ENCODE results near the gene CTNNA1.
A peak's percentile ranks its signal among the peaks of the same experiment; 100 is the strongest.
"Not testable (repeated sequence)": the region's sequence is repeated elsewhere in the genome, so short reads cannot be mapped to it uniquely, and the experiment has no call there.

The CTNNA1 gene, protein sequence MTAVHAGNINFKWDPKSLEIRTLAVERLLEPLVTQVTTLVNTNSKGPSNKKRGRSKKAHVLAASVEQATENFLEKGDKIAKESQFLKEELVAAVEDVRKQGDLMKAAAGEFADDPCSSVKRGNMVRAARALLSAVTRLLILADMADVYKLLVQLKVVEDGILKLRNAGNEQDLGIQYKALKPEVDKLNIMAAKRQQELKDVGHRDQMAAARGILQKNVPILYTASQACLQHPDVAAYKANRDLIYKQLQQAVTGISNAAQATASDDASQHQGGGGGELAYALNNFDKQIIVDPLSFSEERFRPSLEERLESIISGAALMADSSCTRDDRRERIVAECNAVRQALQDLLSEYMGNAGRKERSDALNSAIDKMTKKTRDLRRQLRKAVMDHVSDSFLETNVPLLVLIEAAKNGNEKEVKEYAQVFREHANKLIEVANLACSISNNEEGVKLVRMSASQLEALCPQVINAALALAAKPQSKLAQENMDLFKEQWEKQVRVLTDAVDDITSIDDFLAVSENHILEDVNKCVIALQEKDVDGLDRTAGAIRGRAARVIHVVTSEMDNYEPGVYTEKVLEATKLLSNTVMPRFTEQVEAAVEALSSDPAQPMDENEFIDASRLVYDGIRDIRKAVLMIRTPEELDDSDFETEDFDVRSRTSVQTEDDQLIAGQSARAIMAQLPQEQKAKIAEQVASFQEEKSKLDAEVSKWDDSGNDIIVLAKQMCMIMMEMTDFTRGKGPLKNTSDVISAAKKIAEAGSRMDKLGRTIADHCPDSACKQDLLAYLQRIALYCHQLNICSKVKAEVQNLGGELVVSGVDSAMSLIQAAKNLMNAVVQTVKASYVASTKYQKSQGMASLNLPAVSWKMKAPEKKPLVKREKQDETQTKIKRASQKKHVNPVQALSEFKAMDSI

DNA sequence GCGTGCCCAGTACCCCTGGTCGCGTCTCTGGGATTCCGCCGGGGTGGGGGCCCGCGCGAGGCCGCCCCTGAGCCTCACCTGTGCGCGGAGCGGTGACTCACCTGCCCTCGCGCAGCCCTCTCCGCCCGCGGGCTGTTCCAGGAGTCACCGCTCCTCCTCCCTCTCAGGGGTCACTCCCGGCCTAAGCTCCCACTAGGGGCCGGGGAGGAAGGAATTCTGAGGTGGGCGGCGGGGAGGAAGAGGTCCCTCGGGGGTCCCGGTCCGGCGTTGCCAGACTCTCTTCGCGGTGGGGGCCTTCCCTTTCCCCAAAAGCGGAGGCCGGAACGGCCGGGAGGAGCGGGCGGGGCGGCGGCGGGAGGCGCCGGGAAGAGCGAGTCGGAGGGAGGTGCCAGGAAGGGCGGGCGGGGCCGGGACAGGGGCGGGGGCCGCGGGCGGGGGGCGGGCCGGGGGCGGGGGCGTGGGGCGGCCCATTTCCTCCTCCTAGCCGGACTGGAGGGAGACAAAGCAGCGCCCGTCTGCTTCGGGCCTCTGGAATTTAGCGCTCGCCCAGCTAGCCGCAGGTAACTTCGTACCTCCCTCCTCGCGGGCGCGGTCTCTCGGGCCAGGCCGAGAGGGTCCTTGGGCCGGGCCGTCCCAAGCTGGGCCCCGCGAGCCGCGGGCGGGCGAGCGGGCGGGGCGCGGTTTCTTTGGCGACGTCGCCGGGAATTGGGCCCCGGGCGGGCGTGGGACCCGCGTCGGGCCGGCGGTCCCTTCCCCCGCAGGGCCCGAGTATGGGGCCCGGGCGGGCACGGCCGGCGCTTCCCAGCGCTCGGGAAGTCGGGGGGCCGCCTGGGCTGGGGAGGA, at the start of gene CTNNA1:
TSS of gene CTNNA1 (plus strand) at position 475 of the 843 bp plus-strand sequence. CDS start 28,500 bp downstream, outside the sequence.
- peak; percentile 75 for DNase-seq

DNA sequence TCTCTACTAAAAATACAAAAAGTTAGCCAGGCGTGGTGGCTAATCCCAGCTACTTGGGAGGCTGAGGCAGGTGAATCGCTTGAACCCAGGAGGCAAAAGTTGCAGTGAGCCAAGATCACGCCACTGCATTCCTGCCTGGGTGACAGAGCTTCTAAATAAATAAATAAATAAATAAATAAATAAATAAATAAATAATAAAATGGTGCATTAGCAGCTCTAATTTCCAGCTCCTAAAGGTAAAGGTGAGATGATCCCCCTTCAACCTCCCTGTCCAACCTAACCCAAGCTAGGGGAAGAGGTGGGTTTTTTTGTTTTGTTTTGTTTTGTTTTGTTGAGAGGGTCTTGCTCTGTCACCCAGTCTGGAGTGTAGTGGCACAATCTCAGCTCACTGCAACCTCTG, 49.4 kb upstream of the CTNNA1 start:
- DNase-seq = not testable (repeated sequence)

DNA sequence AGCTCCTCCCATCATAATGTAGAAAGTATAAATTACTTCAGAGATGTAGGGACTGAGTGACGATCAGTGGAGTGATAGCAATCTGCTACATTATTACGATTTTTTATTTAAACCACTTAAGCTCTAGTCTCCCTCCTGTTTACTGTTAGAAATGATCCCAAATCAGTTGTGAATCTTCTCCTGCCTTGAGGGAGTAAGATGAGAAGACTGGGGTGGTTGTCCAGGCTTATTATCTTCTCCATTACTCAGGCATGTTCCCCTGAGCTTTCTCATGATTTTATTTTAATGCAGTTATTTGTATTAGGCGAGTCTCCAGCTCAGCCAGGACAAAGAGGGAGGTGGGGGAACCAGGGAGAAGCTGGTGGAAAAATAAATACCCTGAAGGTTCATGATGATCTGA, 48.2 kb upstream of the CTNNA1 start:
- DNase-seq = peak; percentile 50

DNA sequence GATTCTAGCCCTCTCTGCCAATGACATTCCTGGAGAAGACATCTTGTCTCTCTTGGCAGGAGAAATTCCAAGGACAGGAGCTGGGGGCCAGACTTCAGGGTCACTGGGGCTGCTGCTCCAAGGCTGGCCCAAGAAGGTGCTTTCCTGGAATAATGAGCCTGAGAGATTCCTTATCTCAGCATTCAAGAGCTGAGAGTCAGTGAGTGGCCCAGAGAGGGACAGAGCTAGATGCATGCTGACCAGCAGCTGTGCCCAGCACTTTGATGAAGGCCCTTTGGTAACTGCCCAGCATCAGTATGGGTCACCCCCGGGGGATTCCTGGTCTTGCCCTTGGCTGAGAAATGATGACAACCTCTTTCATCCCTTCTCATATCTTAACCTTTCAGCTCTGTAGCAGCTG, 47.7 kb upstream of the CTNNA1 start:
- DNase-seq = no peak

DNA sequence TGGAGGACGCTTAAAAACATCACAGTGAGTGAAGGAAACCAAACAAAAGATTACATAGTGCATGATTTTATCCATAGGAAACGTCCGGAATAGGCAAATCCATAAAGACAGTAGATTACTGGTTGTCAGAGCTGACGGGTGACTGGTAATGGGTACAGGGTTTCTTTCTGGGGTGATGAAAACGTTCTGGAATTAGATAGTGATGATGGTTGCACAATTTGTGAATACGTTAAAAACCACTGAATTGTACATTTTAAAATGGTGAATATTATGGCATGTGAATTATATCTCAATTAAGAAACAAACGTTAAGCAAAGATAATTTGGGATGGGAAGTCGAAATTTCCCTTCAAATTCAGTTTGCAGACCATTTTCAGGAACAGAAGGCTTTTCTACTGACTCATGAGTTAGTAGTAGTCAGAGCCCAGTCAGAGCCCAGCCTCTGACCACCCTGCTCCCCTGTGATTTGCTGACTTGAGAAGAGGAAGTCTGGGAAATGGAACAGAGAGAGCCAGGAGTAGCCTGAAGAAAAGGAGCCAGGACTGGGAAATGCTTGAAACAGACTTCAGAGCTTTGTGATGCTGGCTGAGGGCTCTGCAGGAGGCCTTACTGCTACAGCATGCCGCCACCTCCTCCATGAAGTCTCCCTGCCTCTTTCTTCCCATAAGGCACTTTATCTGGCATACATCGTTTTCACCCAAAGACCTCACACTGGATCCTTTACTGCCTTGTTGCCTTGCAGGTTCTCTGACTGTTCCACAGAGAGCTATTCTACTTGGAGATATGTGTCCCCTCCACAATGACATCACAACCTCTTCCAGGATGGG, 46.4 kb upstream of the CTNNA1 start:
- DNase-seq = no peak

DNA sequence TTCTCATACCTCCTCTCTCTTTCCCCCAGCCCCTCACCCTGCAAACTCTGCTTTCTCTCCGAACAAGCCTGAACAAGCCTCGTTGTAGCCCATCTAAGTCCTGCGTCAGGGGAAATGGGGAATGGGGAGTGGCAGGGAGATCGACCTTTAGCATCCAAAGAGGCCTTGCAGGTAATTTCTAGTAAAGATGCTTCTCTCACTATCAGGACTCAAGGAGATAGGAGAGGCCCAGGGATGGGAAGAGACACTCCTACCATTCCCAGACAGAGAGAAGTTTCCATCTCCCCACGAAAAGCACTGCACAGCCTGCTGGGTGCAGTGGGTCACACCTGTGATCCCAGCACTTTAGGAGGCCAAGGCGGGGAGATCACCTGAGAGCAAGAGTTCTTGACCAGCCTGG, 44.4 kb upstream of the CTNNA1 start:
- DNase-seq = no peak

DNA sequence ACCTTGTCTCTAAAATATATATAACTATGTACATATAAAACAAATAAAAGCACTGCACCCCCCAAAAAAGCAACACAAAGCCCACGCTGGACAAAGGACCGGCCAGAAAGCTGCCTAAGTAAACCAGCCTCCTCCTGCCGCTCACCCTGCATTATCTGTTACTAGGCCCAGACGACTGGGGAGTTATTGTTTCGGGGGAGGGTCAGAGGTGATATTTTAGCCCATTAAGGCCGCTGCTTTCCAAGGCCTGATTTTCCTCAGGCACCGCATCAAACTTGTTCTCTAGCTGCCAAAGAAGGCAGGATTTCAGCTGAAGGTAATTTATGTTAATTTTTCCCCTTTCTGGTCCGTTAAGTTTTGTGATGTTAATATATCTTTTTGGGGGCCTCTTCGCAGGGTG, 44.0 kb upstream of the CTNNA1 start:
- DNase-seq = no peak

DNA sequence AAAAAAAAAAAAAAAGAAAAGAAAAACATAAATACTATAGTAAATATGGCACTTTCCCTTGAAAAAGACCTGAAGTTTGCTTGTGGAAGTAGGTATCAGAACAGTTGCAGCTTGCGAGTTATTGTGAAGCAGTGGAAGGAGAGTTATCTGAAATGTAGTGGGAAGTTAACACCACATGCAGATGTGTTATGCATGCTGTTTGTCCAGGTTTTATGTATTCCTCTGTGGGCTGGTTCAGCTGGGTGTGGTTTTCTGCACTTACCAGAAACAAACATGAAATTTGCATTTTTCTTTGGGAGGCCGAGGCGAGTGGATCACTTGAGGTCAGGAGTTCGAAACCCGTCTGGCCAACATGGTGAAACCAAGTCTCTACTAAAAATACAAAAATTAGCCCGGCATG, 42.1 kb upstream of the CTNNA1 start:
- no peak for DNase-seq

DNA sequence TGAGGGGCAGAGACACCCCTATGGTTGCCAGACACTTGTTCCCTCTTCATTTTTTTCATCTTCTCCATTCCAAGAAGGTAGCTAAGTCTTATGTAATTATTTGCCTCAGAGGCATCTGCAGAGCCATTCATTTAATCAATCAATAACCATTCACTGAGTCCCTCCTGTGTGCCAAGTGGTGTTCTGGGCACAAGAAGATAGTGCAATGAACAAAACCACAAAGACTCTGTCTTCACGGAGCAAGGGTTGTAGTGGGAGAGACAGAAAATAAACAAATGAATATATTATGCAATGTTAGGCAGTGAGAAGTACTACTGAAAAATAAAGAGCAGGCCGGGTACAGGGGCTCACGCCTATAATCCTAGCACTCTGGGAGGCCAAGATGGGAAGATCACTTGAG, 41.4 kb upstream of the CTNNA1 start:
- no peak for DNase-seq

DNA sequence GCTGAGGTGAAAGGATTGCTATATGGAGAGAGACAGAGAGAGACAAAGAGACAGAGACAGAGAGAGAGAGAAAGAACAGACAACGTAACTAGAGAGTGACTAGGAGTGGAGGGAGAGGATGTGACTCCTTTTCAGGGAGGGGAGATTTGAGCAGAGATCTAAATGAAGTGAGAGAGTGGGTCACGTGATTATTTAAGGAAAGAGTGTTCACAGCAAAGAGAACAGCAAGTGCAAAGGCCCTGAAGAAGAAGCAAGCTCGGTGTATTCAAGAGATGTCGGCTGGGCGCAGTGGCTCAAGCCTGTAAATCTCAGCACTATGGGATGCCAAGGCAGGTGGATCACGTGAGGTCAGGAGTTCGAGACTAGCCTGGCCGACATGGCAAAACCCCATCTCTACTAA, 40.9 kb upstream of the CTNNA1 start:
- DNase-seq = no peak

DNA sequence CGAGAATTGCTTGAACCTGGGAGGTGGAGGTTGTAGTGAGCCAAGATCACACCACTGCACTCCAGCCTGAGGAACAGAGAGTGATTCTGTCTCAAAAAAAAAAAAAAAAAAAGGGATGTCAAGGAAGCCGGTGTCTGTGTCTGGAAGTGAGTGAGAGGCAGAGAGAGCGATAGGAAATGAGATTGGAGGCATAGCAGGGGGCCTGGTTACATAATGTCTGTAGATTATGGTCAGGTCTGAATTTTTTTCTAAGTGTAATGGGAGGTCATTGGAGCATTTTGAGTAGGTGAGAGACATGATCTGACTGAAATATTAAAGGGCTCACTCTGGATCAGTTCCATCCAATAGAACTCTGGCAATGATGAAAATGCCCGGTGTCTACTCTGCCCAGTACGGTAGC, 40.4 kb upstream of the CTNNA1 start:
- DNase-seq = no peak

DNA sequence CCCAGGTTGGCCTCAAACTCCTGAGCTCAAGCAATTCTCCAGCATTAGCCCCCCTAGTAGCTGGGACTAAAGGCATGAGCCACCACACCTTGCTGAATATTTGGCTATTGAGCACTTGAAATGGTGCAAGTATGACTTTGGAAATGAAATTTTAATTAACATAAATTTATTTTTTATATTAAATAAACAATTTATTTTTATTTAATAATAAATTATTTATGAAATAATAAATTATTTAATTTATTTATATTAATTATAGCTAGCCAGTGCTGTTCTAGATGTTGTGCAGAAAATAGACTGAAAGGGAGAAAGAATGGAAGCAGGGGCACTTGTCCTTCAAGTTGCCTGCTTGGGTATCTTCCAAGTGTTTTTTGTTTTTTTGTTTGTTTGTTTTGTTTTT, 40.0 kb upstream of the CTNNA1 start:
- no peak for DNase-seq

DNA sequence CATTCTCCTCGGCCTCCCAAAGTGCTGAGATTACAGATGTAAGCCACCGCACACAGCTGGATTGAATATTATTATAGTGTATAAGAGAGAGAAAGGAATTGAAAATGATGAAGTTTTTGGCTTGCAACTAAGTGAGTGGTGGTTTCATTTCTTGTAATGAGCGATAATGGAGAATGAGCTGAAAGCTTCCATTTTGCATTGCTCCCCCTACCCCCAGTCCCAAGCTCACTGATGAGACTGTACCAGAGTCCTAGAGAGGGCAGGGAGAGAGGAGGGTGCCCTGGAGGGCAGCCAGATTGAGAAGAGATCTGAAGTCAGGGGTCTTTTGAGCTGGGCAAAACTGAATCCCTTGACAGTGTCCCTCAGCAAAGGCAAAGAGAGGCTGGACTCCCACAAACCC, 38.5 kb upstream of the CTNNA1 start:
- DNase-seq = no peak

DNA sequence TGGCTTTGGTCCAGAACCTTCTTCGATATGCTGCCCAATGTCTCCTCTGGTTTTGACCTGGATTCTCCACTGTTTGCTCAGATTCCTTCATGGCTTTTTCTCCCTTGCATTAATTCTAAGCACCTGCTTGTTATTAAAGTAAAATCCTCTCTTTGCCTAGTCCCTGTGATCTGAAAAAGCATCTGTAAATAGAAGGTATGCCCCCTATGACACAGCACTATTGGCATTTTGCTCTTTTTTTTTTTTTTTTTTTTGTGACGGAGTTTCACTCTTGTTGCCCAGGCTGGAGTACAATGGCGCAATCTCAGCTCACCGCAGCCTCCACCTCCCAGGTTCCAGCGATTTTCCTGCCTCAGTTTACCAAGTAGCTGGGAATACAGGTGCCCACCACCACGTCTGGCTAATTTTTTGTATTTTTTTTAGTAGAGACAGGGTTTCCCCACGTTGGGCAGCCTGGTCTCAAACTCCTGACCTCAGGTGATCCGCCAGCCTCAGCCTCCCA, 37.2 kb upstream of the CTNNA1 start:
- not testable (repeated sequence) for DNase-seq

DNA sequence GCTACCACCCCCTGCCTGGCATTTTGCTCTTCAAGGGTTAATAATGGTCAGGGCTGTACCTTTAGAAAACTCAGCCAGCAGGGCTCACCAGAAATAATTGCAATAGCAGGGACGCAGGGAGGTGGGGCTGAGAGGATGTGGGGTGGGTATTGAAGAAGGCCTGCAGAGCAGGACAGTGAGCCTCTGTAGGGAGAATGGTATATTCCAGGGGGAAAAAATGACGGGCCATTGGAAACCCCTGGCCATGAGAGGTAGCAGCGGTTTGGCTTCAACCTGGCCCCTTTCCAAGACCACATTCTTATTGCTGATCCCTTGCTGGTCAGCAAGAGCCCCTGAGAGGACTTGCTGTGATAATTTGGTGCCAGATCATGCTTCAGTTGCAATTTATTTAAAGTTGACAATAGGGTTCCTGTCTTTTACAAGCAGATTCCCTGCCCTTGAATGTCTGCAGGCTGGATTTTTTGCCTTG, 36.7 kb upstream of the CTNNA1 start:
- DNase-seq = peak; percentile 97

DNA sequence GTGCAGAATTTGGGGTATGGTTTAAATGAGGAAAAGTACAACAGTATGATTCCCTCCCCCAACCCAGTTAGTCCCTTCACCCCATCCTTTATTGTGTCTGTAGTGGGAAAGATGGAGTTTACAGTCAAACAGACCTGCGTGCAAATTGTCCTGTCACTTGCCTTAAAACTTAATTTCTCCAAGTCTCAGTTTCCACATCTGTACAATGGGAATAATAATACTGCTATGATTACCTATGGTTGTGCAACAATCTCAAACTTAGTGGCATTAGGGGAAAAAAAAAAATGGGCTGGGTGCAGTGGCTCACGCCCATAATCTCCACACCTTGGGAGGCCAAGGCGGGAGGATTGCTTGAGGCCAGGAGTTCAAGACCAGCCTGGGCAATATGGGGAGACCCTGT, 35.8 kb upstream of the CTNNA1 start:
- no peak for DNase-seq

DNA sequence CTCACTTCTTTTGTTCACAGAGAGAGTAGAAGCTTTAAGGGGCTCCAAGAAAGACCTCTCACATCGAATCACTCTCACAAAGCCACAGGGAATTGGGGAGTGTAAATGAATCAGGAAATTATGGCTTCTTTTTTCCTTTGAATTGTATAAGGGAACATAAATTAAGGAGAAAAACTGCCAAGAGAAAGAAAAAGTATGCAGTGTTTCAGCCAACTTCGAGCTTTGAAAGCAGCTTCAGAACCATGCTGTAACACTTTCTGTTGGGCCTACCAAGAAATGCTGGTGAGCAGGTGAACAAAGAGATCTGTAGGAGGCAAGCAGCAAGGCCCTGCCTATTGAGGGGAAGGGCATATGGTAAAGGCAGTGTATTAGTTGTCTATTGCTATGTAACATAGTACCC, 33.4 kb upstream of the CTNNA1 start:
- DNase-seq = peak; percentile 19

DNA sequence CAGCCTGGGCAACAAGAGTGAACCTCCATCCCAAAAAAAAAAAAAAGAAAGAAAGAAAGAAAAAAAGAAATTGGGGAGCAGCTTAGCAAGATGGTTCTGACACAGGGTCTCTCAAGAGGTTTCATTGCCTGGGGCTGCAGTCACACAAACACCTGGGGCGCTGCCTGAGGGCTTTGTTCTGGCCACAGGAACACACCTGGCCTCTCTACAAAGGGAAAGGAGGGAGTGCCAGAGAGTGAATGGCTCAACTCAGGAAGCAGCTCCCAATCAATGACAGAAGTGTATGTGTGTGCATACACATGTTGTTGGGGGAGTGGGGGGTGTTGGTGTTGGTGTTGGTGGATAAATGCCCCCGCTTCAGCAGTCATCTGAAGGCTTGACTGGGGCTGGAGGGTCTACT, 32.4 kb upstream of the CTNNA1 start:
- peak; percentile 93 for DNase-seq

DNA sequence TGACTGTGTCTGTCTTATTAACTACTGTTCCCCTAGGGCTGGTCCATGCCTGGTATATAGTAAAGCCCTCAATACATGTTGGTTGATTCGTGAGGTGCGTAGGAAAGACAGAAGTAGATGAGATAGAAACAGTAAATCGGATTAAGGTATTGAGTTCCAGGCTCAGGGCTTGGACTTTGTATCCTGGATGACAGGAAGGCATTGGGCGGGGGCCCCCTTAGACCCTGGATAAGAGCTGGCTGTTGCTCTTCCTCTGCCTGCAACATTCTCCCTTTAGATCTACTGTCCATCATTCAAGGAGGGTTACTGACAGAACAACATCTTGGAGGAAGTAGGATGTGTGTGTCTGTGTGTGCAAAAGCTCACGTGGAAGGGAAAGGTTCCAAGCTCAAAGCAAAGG, 31.2 kb upstream of the CTNNA1 start:
- DNase-seq = no peak

DNA sequence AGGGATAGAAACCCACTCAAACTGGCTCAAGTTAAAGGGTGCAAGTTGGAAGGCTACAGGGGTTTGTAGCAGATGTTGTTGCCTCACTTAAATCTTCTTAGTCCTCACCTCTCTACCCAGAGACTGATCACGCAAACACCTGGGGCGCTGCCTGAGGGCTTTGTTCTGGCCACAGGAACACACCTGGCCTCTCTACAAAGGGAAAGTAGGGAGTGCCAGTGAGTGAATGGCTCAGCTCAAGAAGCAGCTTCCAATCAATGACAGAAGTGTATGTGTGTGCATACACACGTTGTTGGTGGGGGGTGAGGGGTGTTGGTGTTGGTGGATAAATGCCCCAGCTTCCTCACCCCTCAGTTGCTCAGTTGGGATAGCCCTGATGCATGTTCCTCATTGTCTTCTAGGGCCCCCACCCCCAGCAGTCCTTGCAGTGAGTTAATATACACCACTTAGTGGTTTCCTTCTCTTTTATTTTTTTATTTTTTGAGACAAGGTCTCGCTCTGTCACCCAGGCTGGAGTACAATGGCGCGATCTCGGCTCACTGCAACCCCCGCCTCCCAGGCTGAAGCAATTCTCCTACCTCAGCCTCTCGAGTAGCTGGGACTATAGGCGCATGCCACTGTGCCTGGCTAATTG, 30.6 kb upstream of the CTNNA1 start:
- DNase-seq = peak; percentile 95

DNA sequence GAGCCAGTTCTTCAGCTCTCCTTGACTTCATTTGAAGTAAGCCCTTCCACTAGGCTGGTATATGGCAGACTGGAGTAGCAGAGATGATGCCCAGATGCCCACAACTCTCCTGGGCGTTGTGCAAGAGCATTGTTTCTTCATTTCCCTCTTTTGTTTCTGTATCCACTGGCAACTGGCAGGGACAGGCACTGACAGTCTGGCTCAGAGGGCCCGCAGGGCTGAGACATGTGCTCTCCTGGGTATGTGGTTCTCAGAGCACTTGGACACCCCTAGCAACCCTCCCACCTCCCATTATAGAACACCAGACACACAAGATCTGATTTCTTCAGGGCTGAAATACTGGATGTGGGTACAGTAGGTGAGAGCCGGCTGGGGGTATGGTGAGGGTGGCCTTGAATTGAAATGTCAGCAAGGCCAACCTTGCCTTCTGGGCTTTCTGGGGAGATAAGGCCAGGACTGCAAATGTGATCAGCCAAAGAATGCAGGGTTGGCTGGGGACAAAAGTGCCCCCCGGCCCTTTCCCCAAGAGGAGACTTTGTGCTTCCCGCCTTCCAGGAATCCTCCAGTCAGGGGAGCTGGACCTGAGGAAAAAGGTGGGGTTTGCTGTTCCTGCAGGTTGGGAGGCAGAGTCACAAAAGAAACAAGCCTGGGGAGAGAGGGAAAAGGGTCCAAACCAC, 28.6 kb upstream of the CTNNA1 start:
- no peak for DNase-seq

Data from NCI-H146 (cell line).